Smooth muscle cell of the umbilical artery (primary cell): ENCODE measurements around the gene CHST7. TPM values are rescaled to one million over a fixed set of nuclear protein-coding genes. Genes with fewer than 3 reads are reported as not detected.

Experiments used
- total RNA-seq: library from RNA; depleted of rRNA; stranded (reverse); fragments of >200 nt; gene quantifications from 2 replicates; pipeline ENCODE4 v1.2.3, GENCODE V29; 2014

CHST7 gene
- total RNA-seq, result 9.2 and 26.0 TPM in 2 replicates

GRCh38 chrX:46573331-46573891 lies at the start of gene CHST7:
Gene CHST7 (plus strand): TSS chrX:46573765. CDS start chrX:46573932, 167 bp downstream.

GRCh38 chrX:46545111-46546005 lies 28.2 kb upstream of the CHST7 start, which contains the start of gene ZNF674:
Gene ZNF674 (minus strand): TSS chrX:46545421. CDS start chrX:46542087, 3,334 bp downstream.

Other genes starting within 250 kb of the CHST7 start
- 8.3 and 8.4 TPM in 2 replicates for gene ZNF674, start 28.3 kb upstream of the CHST7 start, total RNA-seq
- 69.8 and 158 TPM in 2 replicates for gene SLC9A7, start 185.4 kb downstream of the CHST7 start, total RNA-seq